Measurements from ENCODE around the gene USP37.
A peak's percentile ranks its signal among the peaks of the same experiment; 100 is the strongest.

The USP37 gene

GRCh38 chr2:218471036-218471435 is 97.1 kb downstream of the USP37 start:
- no peak for DNase-seq

- no peak for DNase-seq
These were observed 97.7 kb downstream of the USP37 start for GRCh38 chr2:218470448-218470847.

GRCh38 chr2:218465987-218466633 is 102.0 kb downstream of the USP37 start:
- no peak for DNase-seq

- no peak for DNase-seq
These were observed 109.6 kb downstream of the USP37 start for GRCh38 chr2:218458598-218458997.

GRCh38 chr2:218456849-218457248 is 111.3 kb downstream of the USP37 start:
- DNase-seq = no peak

GRCh38 chr2:218452079-218452478 is 116.1 kb downstream of the USP37 start:
- DNase-seq = no peak

- DNase-seq = no peak
These were observed 119.2 kb downstream of the USP37 start for GRCh38 chr2:218448934-218449333.

- no peak for DNase-seq
These were observed 121.1 kb downstream of the USP37 start for GRCh38 chr2:218447072-218447471.

GRCh38 chr2:218446547-218446946 is 121.6 kb downstream of the USP37 start:
- no peak for DNase-seq

- no peak for DNase-seq
These were observed 122.5 kb downstream of the USP37 start for GRCh38 chr2:218445602-218446001.

- no peak for DNase-seq
These were observed 123.3 kb downstream of the USP37 start for GRCh38 chr2:218444692-218445357.

- peak; percentile 39 for DNase-seq
These were observed 129.6 kb downstream of the USP37 start for GRCh38 chr2:218438596-218438995.

GRCh38 chr2:218437969-218438368 is 130.2 kb downstream of the USP37 start:
- no peak for DNase-seq

GRCh38 chr2:218436992-218437391 is 131.2 kb downstream of the USP37 start:
- no peak for DNase-seq

GRCh38 chr2:218435003-218435982 is 132.9 kb downstream of the USP37 start:
- no peak for DNase-seq

- no peak for DNase-seq
These were observed 133.7 kb downstream of the USP37 start for GRCh38 chr2:218434456-218434855.

GRCh38 chr2:218432676-218433365 is 135.3 kb downstream of the USP37 start:
- DNase-seq = no peak

GRCh38 chr2:218431878-218432277 is 136.3 kb downstream of the USP37 start:
- DNase-seq = no peak

GRCh38 chr2:218430721-218431120 is 137.4 kb downstream of the USP37 start:
- DNase-seq = no peak

- no peak for DNase-seq
These were observed 138.0 kb downstream of the USP37 start for GRCh38 chr2:218429911-218430692.

- DNase-seq = no peak
These were observed 139.1 kb downstream of the USP37 start for GRCh38 chr2:218428846-218429558.
